ENCODE measurements around the gene ZNF512. TPM values are rescaled to one million over a fixed set of nuclear protein-coding genes. Genes with fewer than 3 reads are reported as not detected.

ZNF512 gene
- total and polyA plus RNA-seq, 2 of the 13 experiments (the other 11 are each of a cell fraction or from before 2014, with no cell fraction given): 29.8 to 31.0 TPM

- no peaks in the 10 kb centered on the region for H3K9me3 ChIP-seq (ENCODE audit: low read length)
- FAIRE-seq: no peak
- H3K4me3 ChIP-seq (replicated peaks in 1 of 3; ENCODE audit: insufficient read depth in 1 of 3, low read depth in 2 of 3, low read length in 3 of 3): no peak overlapping the region
- no TSS peak for BruUV-seq (replicated peaks)
- H3K4me1 ChIP-seq (ENCODE audit: insufficient read depth, low read length): no peaks in the 10 kb centered on the region
- peaks cover 25 to 63% of the 10 kb centered on the region in 2 experiments for H3K36me3 ChIP-seq (replicated peaks in 1 of 2; ENCODE audit: control insufficient read depth in 1 of 2, insufficient read depth in 2 of 2, low read length in 2 of 2)
- no peak overlapping the region for H3K9ac ChIP-seq (ENCODE audit: insufficient read depth, low read depth, low read length)
- no peak overlapping the region for H3K27ac ChIP-seq (ENCODE audit: extremely low read length, insufficient read depth, low read length)
- POLR2A ChIA-PET: no interaction called here
- ATAC-seq: no peak
- H4K20me1 ChIP-seq (ENCODE audit: insufficient read depth, low read length): no peaks in the 10 kb centered on the region
- H3K4me2 ChIP-seq (ENCODE audit: low read depth, low read length): no peak overlapping the region
- 94% methylated on average over 4 of the region's 4 CpGs for WGBS (ENCODE audit: low lambda C conversion rate)
- intact Hi-C loops (cut with micrococcal nuclease; ENCODE audit: unreplicated experiment) (no loop called here), in situ Hi-C loops (cut with HindIII; ENCODE audit: extremely low pct_ligation_motif_present, low pct_unique_long_range_greater_than_20kb) (no loop called here)
- DNase-seq (ENCODE audit: low spot score): no peak
- H3K27me3 ChIP-seq (ENCODE audit: control insufficient read depth in 1 of 2, insufficient read depth in 2 of 2, low read length in 2 of 2): no peaks in the 10 kb centered on the region
- H2AFZ ChIP-seq (ENCODE audit: low read length): no peak overlapping the region
- CTCF ChIA-PET (ENCODE audit: low intra/inter-chr PET ratio, low total read pairs): no interaction called here
- no peaks in the 10 kb centered on the region for H3K79me2 ChIP-seq (ENCODE audit: insufficient read depth, low read length)
- no peak for TF ChIP-seq PBX3 (CRISPR knock-in tag; IDR thresholded peaks at IDR 0.05; ENCODE audit: borderline replicate concordance)
- no peak for TF ChIP-seq NFRKB (IDR thresholded peaks at IDR 0.05)
- no peak for TF ChIP-seq NCOA2 (CRISPR knock-in tag; IDR thresholded peaks at IDR 0.05)
- TF ChIP-seq ZNF598 (CRISPR knock-in tag; IDR thresholded peaks at IDR 0.05; ENCODE audit: borderline replicate concordance): no peak
- TF ChIP-seq CHCHD3 (CRISPR knock-in tag; IDR thresholded peaks at IDR 0.05): no peak
- no peak for TF ChIP-seq THAP9 (CRISPR knock-in tag; IDR thresholded peaks at IDR 0.05; ENCODE audit: borderline replicate concordance)
- no peak for TF ChIP-seq ZNF557 (CRISPR knock-in tag; IDR thresholded peaks at IDR 0.05)
- no peak for TF ChIP-seq TRIM22 (IDR thresholded peaks at IDR 0.05)
- TF ChIP-seq NFAT5 (CRISPR knock-in tag; IDR thresholded peaks at IDR 0.05): no peak
- no peak for TF ChIP-seq ZNF691 (CRISPR knock-in tag; IDR thresholded peaks at IDR 0.05; ENCODE audit: borderline replicate concordance, low read depth)
- no peak for TF ChIP-seq POGZ (CRISPR knock-in tag; IDR thresholded peaks at IDR 0.05)
- TF ChIP-seq FIP1L1 (IDR thresholded peaks at IDR 0.05; ENCODE audit: borderline replicate concordance, insufficient read depth, low read depth, low read length): no peak
- no peak for TF ChIP-seq MXD4 (CRISPR knock-in tag; IDR thresholded peaks at IDR 0.05)
Measured at GRCh38 chr2:27671235-27671634, 88.4 kb downstream of the ZNF512 start.
